ENCODE results near the gene UBASH3A.

UBASH3A gene

DNA sequence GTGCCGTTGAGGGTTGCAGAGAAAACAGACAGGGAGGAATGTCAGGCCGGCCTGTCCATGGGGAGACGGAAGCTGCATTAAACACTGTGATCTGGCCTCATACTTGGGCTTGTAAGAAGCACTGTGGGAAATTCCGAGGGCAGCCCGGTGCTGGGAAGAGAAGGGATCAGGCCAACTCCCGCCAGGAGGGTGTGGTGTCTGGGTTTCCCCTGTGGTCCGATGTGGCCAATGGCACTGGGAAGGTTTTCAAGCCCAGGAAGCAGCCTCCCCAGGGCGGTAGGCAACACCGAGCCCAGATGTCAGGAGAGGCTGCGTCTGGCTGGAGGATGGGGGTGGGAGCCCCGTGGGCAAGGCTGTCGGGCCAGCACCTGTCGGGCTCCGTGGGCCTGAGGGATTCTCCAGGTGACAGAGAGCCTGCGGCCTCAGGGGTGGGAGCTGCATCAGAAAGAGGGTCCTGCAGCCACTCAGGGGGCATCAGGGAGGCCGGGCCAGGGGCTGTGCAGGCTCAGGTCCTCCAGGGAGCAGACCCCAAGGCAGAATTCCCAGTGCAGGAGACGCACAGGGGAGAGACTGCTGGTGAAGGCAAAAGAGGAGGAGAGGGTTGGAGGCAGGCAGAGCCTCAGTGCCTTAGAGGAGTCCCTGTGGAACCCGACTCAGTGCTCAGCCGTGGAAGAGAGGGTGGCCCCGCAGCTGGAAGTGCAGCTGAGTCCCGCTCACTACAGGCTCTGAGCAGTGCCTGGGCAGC is 8.4 kb downstream of the UBASH3A start:
- no peak for DNase-seq

DNA sequence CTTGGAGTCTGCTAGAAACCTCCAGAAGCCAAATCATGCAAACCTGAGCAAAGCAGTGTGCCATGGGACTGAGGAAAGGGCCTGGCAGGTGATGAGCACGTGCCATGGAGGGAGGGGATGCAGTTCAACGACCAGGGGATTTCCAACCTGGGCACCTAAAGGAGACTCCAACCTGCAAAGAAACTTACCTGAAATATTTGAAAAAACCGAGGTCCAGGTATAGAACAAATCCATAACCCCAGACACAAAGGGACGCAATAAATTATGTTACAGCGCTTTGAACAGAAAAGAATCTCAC is 8.9 kb downstream of the UBASH3A start:
- no peak for DNase-seq

DNA sequence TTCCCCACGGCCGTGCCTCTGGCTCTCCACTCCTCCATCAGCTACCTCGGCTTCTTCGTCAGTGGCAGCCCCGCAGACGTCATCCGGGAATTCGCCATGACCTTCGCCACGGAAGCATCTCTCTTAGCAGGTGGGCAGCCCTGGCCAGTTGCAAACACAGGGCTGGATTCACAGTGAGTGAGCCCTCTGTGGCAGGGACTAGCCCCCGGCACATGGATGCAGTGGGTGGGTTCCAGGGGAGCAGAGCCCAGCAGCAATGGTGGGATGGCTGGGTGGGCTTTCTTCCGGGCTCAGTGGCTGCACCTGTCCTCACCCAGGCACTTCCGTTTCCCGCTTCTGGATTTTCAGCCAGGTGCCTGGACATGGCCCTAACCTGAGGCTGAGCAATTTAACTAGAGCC is 9.4 kb downstream of the UBASH3A start:
- no peak for DNase-seq

- no peak for DNase-seq
Measured at GRCh38 chr21:42413500-42413899, 9.8 kb downstream of the UBASH3A start.

GRCh38 chr21:42414066-42414465 is 10.4 kb downstream of the UBASH3A start:
- no peak for DNase-seq

DNA sequence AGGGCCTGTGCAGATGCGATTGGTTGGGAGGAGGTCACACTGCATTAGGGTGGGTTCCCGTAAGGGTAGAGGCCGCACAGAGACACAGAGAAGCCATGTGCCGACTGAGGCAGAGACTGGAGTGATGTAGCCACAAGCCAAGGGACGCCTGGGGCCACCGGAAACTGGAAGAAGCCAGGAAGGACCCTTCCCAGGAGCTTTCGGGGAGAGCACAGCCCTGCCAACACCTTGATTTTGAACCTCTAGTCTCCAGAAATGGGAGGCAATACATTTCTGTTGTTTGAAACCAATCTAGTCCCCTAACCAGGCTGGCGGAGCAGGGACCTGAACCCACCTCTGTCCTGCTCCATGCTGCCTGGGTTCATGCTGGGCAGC is 10.8 kb downstream of the UBASH3A start:
- no peak for DNase-seq

- no peak for DNase-seq
Measured at GRCh38 chr21:42414928-42415769, 11.4 kb downstream of the UBASH3A start.

DNA sequence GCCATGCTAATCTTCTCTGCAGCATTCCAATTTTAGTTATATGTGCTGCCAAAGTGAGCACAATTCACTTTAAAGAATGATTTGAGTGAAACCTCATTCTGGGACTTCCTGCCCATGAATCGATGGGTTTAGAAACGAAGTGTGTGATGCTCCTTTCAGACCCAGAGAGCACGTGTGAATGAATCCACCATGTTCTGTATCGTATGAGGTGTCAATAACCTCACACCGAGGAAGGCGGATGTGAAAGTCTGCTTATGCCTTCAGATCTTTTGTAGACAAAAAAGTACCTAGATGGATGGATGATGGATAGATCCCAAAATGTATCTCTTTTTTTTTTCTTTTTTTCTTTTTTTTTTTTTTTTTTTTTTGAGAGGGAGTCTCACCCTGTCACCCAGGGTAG is 13.8 kb downstream of the UBASH3A start:
- DNase-seq: no peak

DNA sequence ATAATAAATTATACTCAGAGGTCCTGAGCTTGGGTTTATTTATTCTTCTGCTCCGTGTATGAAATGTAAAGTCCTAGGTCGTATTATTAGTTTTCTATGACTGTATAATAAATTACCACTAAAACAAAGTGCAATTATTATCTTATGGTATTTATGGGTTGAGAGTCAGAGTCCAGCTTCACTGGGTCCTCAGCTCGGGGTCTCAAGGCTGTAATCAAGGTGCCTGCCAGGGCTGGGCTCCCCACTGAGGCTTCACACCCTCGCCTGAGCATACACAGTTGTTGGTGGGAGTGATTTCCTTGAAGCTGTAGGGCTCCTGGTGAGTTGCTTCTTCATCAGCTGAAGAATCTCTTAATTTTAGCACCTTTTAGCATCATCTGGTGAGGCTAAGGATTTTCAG is 15.2 kb downstream of the UBASH3A start:
- DNase-seq: no peak

GRCh38 chr21:42419845-42420244 is 16.1 kb downstream of the UBASH3A start:
- no peak for DNase-seq

DNA sequence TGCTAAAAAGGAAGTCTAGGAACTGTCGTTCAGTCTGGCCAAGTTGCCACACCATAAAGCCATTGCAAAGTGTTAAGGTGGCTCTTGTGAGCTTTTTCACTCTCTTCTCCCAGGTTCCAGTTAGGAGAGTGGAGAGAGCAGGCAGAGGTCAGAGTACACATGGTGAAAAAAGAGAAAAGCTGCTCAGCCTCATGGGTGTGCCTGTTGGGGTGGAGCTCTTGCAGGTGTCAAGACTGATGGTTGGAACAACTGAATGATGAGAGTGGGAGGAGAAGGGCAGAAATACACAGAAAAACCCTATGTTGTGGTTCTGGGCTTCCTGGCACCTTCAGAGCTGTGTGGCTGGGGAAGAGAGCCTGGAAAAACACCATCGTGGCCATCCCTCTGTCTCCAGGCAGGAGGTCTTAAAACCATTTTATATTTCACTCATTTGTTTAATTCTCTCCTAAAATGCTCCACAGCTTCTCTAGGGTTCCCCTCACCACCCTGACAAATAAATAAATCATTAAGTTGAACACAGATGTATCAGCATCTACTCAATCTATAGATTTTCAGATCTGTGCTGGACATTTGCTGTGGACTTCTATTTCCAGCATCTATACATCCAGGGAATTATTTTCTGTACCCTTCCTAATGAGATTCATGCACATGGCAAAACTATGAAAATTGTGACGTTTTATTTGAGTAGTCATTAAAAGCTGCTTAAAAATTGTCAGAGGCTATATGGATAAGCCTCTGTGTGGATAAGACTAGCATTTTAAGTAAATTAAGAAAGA is 17.5 kb downstream of the UBASH3A start:
- no peak for DNase-seq

DNA sequence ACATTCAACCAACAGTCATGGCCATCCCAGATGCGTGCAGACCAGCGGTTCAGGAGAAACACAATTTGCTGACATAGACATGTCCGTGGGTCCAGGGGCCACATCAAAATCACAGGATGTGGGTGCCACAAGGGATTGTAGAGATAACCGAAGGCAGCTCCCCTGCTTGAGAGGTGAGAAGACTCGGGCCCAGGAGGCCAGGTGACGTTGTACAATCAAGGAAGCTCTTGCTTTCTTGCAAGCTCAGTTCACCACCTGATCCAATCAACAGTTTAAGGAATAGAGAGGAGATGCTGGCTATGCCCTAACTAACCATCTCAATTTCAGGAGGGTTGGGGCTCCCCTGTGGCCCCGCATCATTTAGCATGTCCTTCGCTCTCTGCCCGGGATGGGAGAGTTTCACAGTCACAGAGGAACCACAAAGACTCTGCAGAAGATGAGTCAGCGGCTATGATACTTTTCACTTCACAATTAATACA is 19.5 kb downstream of the UBASH3A start:
- no peak for DNase-seq

- no peak for DNase-seq
Measured at GRCh38 chr21:42423685-42424084, 20.0 kb downstream of the UBASH3A start.

DNA sequence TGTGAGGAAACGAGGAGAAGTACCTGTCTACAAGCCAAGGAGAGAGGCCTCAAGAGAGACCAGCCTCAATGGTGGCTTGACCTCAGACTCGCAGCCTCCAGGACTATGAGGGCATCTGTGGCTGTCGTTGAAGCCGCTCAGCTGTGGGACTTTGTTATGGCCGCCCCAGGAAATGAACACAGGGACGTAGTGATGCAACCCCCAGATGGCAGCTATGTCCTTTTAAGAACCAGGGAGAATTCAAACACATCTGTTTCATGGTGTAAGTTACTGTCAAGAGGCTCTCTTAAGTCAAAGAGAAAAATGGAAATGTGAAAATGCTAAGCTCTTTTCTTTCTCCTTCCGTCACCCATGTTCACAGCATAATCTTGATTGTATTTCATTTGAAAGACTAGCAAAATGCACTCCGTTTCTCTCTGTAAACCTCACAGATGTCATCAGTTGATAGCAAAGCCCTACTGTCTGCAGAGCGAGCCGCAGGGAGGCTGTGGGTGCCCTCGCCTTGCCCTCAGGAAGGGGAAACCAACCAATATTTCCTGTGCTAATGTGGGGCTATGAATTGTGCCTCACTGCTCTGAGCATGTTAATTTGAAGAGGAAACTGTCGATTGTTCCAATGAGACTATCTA is 21.3 kb downstream of the UBASH3A start:
- DNase-seq: no peak

GRCh38 chr21:42425591-42425990 is 21.9 kb downstream of the UBASH3A start:
- DNase-seq: no peak

DNA sequence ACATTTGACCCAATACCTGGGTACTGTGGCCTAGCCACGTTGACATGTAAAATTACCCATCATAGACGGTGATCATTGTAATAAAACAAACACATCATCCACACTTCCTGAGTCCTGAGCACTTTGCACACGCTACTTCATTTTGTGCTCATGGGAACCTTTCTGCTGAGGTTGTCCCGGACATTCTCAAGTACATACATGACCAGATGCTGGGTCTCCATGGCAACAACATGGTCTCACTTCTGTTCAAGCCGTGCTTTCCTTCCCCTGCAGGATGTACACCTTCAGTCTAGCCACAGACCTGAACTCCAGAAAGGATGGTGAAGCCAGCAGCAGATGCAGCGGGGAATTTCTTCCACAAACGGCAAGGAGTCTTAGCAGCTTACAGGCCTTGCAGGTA is 22.7 kb downstream of the UBASH3A start:
- DNase-seq: no peak

GRCh38 chr21:42426876-42427480 is 23.3 kb downstream of the UBASH3A start:
- DNase-seq: no peak

DNA sequence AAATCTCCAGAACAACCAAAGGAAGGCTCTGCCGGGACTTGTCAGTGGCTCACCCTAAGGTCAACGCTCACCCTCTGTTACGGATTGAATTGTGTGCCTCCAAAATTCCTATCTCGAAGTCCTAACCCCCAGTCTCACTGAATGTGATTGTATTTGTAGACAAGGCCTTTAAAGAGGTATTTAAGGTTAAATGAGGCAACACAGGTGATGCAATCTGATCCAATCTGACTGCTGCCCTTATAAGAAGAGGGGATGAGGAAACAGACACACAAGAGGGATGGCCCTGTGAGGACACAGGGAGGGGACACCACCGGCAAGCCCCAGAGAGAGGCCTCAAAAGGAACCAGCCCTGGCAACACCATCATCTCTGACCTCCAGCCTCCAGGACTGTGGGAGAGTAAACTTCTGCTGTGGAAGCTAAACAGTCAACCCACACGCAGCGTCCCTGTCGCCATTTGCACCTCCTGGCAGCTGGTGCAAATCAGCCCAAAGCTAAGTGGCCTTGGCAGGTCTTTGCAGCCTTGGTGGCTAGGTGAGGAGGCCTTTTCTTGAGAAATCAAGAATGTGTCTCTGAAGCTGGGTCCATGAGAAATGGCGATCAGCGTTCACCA is 24.2 kb downstream of the UBASH3A start:
- no peak for DNase-seq

GRCh38 chr21:42429021-42429420 is 25.3 kb downstream of the UBASH3A start:
- no peak for DNase-seq

- no peak for DNase-seq
Measured at GRCh38 chr21:42429856-42430255, 26.2 kb downstream of the UBASH3A start.

- no peak for DNase-seq
Measured at GRCh38 chr21:42430521-42430920, 26.8 kb downstream of the UBASH3A start.

DNA sequence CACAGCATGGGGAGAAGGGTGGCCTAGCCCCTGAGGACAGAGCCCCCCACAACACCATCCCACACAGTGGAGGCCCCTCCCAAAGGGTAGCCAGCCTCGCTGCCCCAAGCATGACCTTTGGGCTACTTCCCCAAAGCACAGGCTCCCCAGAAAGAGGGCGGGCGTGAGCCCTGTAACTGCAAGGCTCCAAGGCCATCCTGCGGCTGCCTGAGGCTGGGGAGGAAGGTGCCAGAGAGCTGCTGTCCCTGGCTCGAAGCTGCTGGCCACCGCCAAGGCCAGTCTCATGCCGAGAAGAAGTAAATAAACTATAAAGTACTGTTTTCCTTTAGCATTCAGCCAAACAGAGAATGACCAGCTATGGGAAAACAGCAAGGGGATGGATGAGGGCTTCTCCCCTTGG is 27.5 kb downstream of the UBASH3A start:
- no peak for DNase-seq
